B cell (primary cell): Measurements from ENCODE around the gene NSD1. TPM values are rescaled to one million over a fixed set of nuclear protein-coding genes. Genes with fewer than 3 reads are reported as not detected.
A peak's percentile ranks its signal among the peaks of the same experiment; 100 is the strongest.

Experiments used
- ATAC-seq: fragments of 200-7000 bp; cut with Tn5 transposase; one replicate; pipeline ENCODE4 v1.10.0; 2021; ENCODE audit warnings: low read depth, mild to moderate bottlenecking, moderate number of reproducible peaks, moderate library complexity
- CTCF ChIA-PET: fragments of 350-600 bp; sonication (Branson Sonifier 250); formaldehyde crosslinking; loops from one replicate; lab custom pipeline; 2021; ENCODE audit warnings: antibody characterized with exemption, inconsistent platforms; lab: Charles Lee
- POLR2A ChIA-PET: fragments of 350-600 bp; sonication (Branson Sonifier 250); formaldehyde crosslinking; loops from one replicate; lab custom pipeline; 2021; ENCODE audit warnings: antibody characterized with exemption; lab: Charles Lee
- DNase-seq: peaks from one replicate; pipeline ENCODE4 v3.0.0; 2013
- H2AFZ ChIP-seq: 2 replicates; pipeline ENCODE4 v1.6.1; 2012; ENCODE audit warnings: mild to moderate bottlenecking, low read depth, low read length; ENCODE audit not compliant: insufficient read depth, poor library complexity, severe bottlenecking
- H3K27ac ChIP-seq, 2 donors: 1 replicate in 1 of 2; 2 replicates in 1 of 2; pipeline ENCODE4 v1.5.1; 2012 to 2013; ENCODE audit warnings: low read length in 2 of 2, mild to moderate bottlenecking in 2 of 2, moderate library complexity in 1 of 2
- H3K27me3 ChIP-seq, 4 experiments: fragments of 200-600 bp in 1 of 4; sonication (generic) in 1 of 4; replicated peaks in 1 of 4; 1 replicate in 2 of 4; 2 replicates in 2 of 4; pipeline versions ENCODE4 v1.6.1 to v1.7.0; 2013 to 2016; ENCODE audit warnings: low read length in 3 of 4, mild to moderate bottlenecking in 2 of 4, mixed read lengths in 1 of 4, moderate library complexity in 1 of 4; ENCODE audit not compliant: insufficient read depth in 4 of 4, control insufficient read depth in 3 of 4; ENCODE audit errors: control extremely low read depth in 1 of 4
- H3K36me3 ChIP-seq, 2 experiments: replicated peaks in 1 of 2; 1 replicate in 1 of 2; 2 replicates in 1 of 2; pipeline versions ENCODE4 v1.6.1 to v1.7.1; 2013; ENCODE audit warnings: low read length in 1 of 2; ENCODE audit not compliant: insufficient read depth in 2 of 2, control insufficient read depth in 1 of 2; ENCODE audit errors: control extremely low read depth in 1 of 2, extremely low read depth in 1 of 2
- H3K4me1 ChIP-seq, 2 donors: fragments of 200-600 bp in 1 of 2; sonication (generic) in 1 of 2; 1 replicate in 1 of 2; 2 replicates in 1 of 2; pipeline versions ENCODE4 v1.5.1 to v1.6.1; 2013 to 2017; ENCODE audit warnings: low read length in 2 of 2; ENCODE audit not compliant: control insufficient read depth in 2 of 2, insufficient read depth in 2 of 2
- H3K4me2 ChIP-seq: replicated peaks from 2 replicates; pipeline ENCODE3; 2012; ENCODE audit warnings: mild to moderate bottlenecking, low read depth, low read length; ENCODE audit not compliant: poor library complexity, severe bottlenecking
- H3K4me3 ChIP-seq, 5 experiments: fragments of 200-600 bp in 1 of 5; sonication (generic) in 1 of 5; 1 replicate in 3 of 5; 2 replicates in 2 of 5; pipeline versions ENCODE4 v1.5.1 to v1.7.0; 2011 to 2016; ENCODE audit warnings: low read length in 4 of 5, mild to moderate bottlenecking in 4 of 5, low read depth in 2 of 5, control low read depth in 1 of 5, moderate library complexity in 1 of 5; ENCODE audit not compliant: insufficient read depth in 1 of 5; ENCODE audit errors: control extremely low read depth in 1 of 5, extremely low read depth in 1 of 5
- H3K79me2 ChIP-seq: fragments of 200-600 bp; sonication (generic); one replicate; pipeline ENCODE4 v1.6.0; 2016; ENCODE audit warnings: low read length; ENCODE audit not compliant: control insufficient read depth, insufficient read depth
- H3K9ac ChIP-seq: fragments of 200-600 bp; sonication (generic); 2 replicates; pipeline ENCODE4 v1.6.1; 2017; ENCODE audit warnings: mild to moderate bottlenecking, low read length, moderate library complexity
- H3K9me3 ChIP-seq, 3 donors: one replicate each; pipeline versions ENCODE4 v1.6.1 to v1.7.1; 2013; ENCODE audit warnings: low read length in 2 of 3; ENCODE audit not compliant: control insufficient read depth in 2 of 3, insufficient read depth in 1 of 3; ENCODE audit errors: control extremely low read depth in 1 of 3
- H4K20me1 ChIP-seq: 2 replicates; pipeline ENCODE4 v1.6.0; 2012; ENCODE audit warnings: mild to moderate bottlenecking, low read length; ENCODE audit not compliant: insufficient read depth, control insufficient read depth, poor library complexity, severe bottlenecking
- H3K27ac Mint-ChIP-seq: one replicate; pipeline ENCODE4 v1.8.0; 2021; ENCODE audit warnings: mixed read lengths
- H3K27me3 Mint-ChIP-seq: one replicate; pipeline ENCODE4 v1.8.0; 2021; ENCODE audit warnings: mixed read lengths
- H3K4me1 Mint-ChIP-seq: one replicate; pipeline ENCODE4 v1.8.0; 2021; ENCODE audit warnings: mixed read lengths
- H3K4me3 Mint-ChIP-seq: one replicate; pipeline ENCODE4 v1.8.0; 2021; ENCODE audit warnings: mixed read lengths
- H3K9me3 Mint-ChIP-seq: one replicate; pipeline ENCODE4 v1.8.0; 2022; ENCODE audit warnings: mixed read lengths; ENCODE audit not compliant: insufficient read depth
- EZH2 ChIP-seq: IDR thresholded peaks from 2 replicates; pipeline ENCODE4 v1.6.1; 2012; ENCODE audit warnings: borderline replicate concordance, low read depth, mild to moderate bottlenecking, moderate library complexity, low read length; ENCODE audit not compliant: insufficient read depth, poor library complexity, severe bottlenecking
- WGBS: methylation state at CpG from one replicate; pipeline ENCODE4 v1.1.5; 2013; ENCODE audit warnings: missing lambda C conversion rate; ENCODE audit not compliant: insufficient coverage; 5-methylcytosine and 5-hydroxymethylcytosine counted together
- intact Hi-C: fragments of 100-400 bp; cut with micrococcal nuclease; formaldehyde crosslinking; loops from one replicate; pipeline ENCODE4 v1.10.0; 2022
- polyA plus RNA-seq: library from polyadenylated mRNA; depleted of rRNA; stranded (reverse); fragments of >200 nt; gene quantifications from 2 replicates; pipeline ENCODE4 v1.2.3, GENCODE V29; 2012
- total RNA-seq, 2 donors: library from RNA; stranded (reverse); fragments of 120-200 nt in 1 of 2; gene quantifications; 1 replicate in 1 of 2; 2 replicates in 1 of 2; pipeline versions ENCODE4 v1.2.3 to v1.2.4, GENCODE V29; 2013 to 2022
- TF ChIP-seq, protein P1 (sequence below): fragments of 200-600 bp; IDR thresholded peaks from one replicate; pipeline ENCODE4 v1.8.0; 2022; ENCODE audit warnings: antibody characterized with exemption, mild to moderate bottlenecking

Gene NSD1
- total and polyA plus RNA-seq, 2 donors (not counting 1 experiment from before 2014, with no cell fraction given) = 10.8 to 145 TPM

DNA sequence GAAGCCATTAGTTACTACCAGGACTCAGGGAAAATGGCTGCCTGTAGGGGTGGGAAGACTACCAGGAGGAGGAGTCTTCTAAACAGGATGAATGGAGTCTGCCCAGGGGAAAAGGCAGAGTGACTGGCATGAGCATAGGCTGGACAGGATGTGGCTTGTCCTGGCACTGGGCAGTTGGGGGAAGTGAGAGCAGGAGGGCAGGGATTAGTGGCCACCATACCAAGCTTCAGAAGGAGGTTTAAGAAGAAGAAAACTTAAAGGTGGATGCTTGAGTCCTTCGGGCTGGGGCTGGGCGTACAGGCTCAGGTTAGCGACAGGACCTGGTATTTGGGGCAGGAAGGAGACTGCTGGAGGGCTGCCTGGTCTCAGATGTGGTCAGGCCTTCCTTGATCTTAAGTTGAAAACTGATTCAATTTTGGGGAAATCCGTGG lies 5.0 kb upstream of the NSD1 start:
- Histone ChIP-seq H3K4me3 (no peak overlapping the region), H4K20me1 (no peaks in the 10 kb centered on the region), H3K4me1 (peaks cover 13 to 35% of the 10 kb centered on the region in 2 donors), H3K27ac (no peak overlapping the region), H3K36me3 (no peaks in the 10 kb centered on the region), H3K4me2 (no peak overlapping the region), H3K9ac (no peak overlapping the region), H3K27me3 (no peaks in the 10 kb centered on the region), H3K9me3 (peaks cover 0 to 2% (median 0%) of the 10 kb centered on the region in 3 donors), H2AFZ (no peak overlapping the region), H3K79me2 (no peaks in the 10 kb centered on the region)
- Mint-ChIP-seq H3K27me3 (no peaks in the 10 kb centered on the region), H3K27ac (no peak overlapping the region), H3K4me3 (no peak overlapping the region), H3K4me1 (peaks cover 39% of the 10 kb centered on the region), H3K9me3 (no peaks in the 10 kb centered on the region)
- intact Hi-C loops = no loop called here
- 62% methylated on average over 4 of the region's 4 CpGs for WGBS
- ChIA-PET POLR2A (no interaction called here), CTCF (interaction anchor here (9.5 kb wide), 1 partner anchor 15 kb away, joined by 89 read pairs; no protein-coding TSS in a partner anchor)
- no peak for DNase-seq
- ATAC-seq = no peak
- no peak for TF ChIP-seq EZH2
- TF ChIP-seq, protein P1, sequence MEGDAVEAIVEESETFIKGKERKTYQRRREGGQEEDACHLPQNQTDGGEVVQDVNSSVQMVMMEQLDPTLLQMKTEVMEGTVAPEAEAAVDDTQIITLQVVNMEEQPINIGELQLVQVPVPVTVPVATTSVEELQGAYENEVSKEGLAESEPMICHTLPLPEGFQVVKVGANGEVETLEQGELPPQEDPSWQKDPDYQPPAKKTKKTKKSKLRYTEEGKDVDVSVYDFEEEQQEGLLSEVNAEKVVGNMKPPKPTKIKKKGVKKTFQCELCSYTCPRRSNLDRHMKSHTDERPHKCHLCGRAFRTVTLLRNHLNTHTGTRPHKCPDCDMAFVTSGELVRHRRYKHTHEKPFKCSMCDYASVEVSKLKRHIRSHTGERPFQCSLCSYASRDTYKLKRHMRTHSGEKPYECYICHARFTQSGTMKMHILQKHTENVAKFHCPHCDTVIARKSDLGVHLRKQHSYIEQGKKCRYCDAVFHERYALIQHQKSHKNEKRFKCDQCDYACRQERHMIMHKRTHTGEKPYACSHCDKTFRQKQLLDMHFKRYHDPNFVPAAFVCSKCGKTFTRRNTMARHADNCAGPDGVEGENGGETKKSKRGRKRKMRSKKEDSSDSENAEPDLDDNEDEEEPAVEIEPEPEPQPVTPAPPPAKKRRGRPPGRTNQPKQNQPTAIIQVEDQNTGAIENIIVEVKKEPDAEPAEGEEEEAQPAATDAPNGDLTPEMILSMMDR = no peak

DNA sequence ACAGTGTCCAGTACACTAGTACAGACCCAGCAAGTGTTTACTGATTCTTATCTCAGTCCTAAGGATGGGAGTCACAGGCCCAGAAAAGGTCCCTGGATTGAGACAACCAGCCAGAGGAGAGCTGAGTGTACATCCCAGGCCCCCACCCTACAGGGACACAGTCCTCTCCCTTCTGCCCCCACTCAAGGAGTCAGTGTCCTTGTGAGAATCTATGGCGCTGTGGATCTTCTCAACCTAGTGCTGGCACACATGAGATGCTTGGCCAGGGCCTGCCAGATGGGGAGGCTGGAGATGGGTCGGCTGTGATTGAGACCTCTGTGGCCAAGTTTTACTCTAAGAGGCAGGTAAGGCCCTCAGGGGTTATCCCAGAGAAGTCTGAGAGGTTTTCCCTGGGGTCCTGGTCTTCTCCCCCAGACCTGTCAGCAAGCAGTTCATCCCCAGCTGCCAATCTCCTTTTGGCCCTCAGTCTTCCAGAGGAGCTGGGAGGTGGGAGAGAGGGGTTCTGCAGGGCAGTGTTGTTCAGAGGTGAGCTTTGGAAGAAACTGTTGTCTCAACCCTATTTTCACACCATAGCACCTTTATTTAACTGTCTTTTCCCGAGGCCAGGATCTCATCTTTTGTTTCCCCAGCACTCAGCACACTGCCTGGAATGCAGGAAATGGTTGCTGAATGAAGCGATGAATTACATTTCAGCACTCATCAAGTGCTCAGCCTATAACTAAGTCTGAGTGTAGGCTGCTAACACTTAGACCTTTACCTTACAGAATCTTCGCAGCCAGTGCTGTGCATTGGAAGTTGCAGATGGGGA lies 3.2 kb upstream of the NSD1 start:
- H3K79me2 ChIP-seq = no peaks in the 10 kb centered on the region
- H3K27me3 Mint-ChIP-seq = no peaks in the 10 kb centered on the region
- H3K9me3 Mint-ChIP-seq = no peaks in the 10 kb centered on the region
- ChIA-PET POLR2A (interaction anchor here (0.6 kb wide), 1 partner anchor 475 kb away, joined by 3 read pairs; no protein-coding TSS in a partner anchor), CTCF (interaction anchor here (9.5 kb wide), 1 partner anchor 17 kb away, joined by 89 read pairs; no protein-coding TSS in a partner anchor)
- ATAC-seq (no peak), DNase-seq (no peak)
- H3K9me3 ChIP-seq = peaks cover 0 to 2% (median 0%) of the 10 kb centered on the region in 3 donors
- 91% methylated on average over 3 of the region's 5 CpGs for WGBS
- H2AFZ ChIP-seq = no peak overlapping the region
- peaks cover 34% of the 10 kb centered on the region for H3K4me1 Mint-ChIP-seq
- TF ChIP-seq EZH2 = no peak
- TF ChIP-seq, protein P1 = no peak
- intact Hi-C loops = no loop called here
- no peaks in the 10 kb centered on the region for H3K27me3 ChIP-seq
- peaks cover 9 to 30% of the 10 kb centered on the region in 2 donors for H3K4me1 ChIP-seq
- no peak overlapping the region for H3K4me2 ChIP-seq
- H4K20me1 ChIP-seq = no peaks in the 10 kb centered on the region
- H3K27ac Mint-ChIP-seq = peak overlapping the region; percentile 90
- H3K4me3 Mint-ChIP-seq = peak overlapping the region; percentile 38
- H3K36me3 ChIP-seq = peaks cover 0 to 5% of the 10 kb centered on the region in 2 experiments
- H3K9ac ChIP-seq = no peak overlapping the region
- no peak overlapping the region for H3K4me3 ChIP-seq
- no peak overlapping the region for H3K27ac ChIP-seq
